Ovary (tissue), 9 donors: Measurements from ENCODE around the gene AKR1B1. TPM values are rescaled to one million over a fixed set of nuclear protein-coding genes. Genes with fewer than 3 reads are reported as not detected.

Experiments
- DNase-seq, 5 donors: peaks; one replicate each; pipeline ENCODE4 v3.0.0-alpha.2; 2019 to 2020
- H3K27ac ChIP-seq, 2 donors: fragments of 200-600 bp; one replicate each; pipeline versions ENCODE4 v1.5.1 to v1.8.0; 2019 to 2022
- H3K27me3 ChIP-seq: fragments of 200-600 bp; one replicate; pipeline ENCODE4 v1.8.0; 2022
- H3K36me3 ChIP-seq: fragments of 200-600 bp; sonication (generic); one replicate; pipeline ENCODE4 v1.5.1; 2019
- H3K4me1 ChIP-seq: one replicate; pipeline ENCODE4 v1.8.1; 2013; ENCODE audit warnings: mild to moderate bottlenecking, moderate library complexity; ENCODE audit not compliant: insufficient read depth
- H3K4me3 ChIP-seq: fragments of 200-600 bp; sonication (generic); one replicate; pipeline ENCODE4 v1.5.1; 2017
- H3K9me3 ChIP-seq, 2 donors: fragments of 200-600 bp in 1 of 2; sonication (generic) in 1 of 2; one replicate each; pipeline versions ENCODE4 v1.5.1 to v1.8.1; 2013 to 2019; ENCODE audit warnings: mild to moderate bottlenecking in 1 of 2, moderate library complexity in 1 of 2
- CTCF ChIP-seq, 3 donors: fragments of 450-650 bp in 2 of 3; fragments of 200-600 bp in 1 of 3; IDR thresholded peaks; one replicate each; pipeline versions ENCODE4 v1.5.1 to v1.8.0; 2016 to 2022; ENCODE audit warnings: antibody characterized with exemption in 3 of 3, mild to moderate bottlenecking in 1 of 3
- EP300 ChIP-seq: sonication (generic); formaldehyde crosslinking; IDR thresholded peaks from one replicate; pipeline ENCODE4 v1.6.1; 2017; ENCODE audit warnings: antibody characterized with exemption
- POLR2A ChIP-seq: fragments of 450-650 bp; IDR thresholded peaks from one replicate; pipeline ENCODE4 v1.6.1; 2017; ENCODE audit warnings: antibody characterized with exemption, mild to moderate bottlenecking, moderate library complexity
- WGBS, 3 donors: extraction: QIAGEN DNeasy Blood & Tissue Kit in 1 of 3; methylation state at CpG; one replicate each; pipeline versions ENCODE4 v1.1.5 to v1.1.7; 2013 to 2017; 5-methylcytosine and 5-hydroxymethylcytosine counted together
- intact Hi-C, 4 donors: fragments of 100-400 bp; cut with DNase I; formaldehyde crosslinking; loops; one replicate each; pipeline versions ENCODE4 v1.11.0 to v1.15.1; 2022 to 2023
- polyA plus RNA-seq, 2 donors: library from polyadenylated mRNA; stranded (reverse); fragments of 200-250 nt in 1 of 2; fragments of 350-450 nt in 1 of 2; fragmentation: Illumina TruSeq in 1 of 2; extraction: RNeasy Lipid Tissue Mini Kit (QIAGEN cat#74804) in 1 of 2; gene quantifications; one replicate each; pipeline ENCODE4 v1.2.3, GENCODE V29; 2013 to 2014
- total RNA-seq, 7 donors: library from RNA; depleted of rRNA in 2 of 7; stranded (reverse); fragments of >200 nt in 2 of 7; fragmentation: NEBNext Ultra II Directional in 3 of 7; extraction: Animal tissue kit (Norgen Biotek cat#: 25700) in 3 of 7; gene quantifications; one replicate each; pipeline versions ENCODE4 v1.1.0 to v1.2.4, GENCODE V29; 2016 to 2023
- donor health status: DM: no; HTN: no; CAD: no; lungs with moderate emphysema.
- donor health status: DM: no; HTN: no; CAD: no.
- donor health status: Bipolar disorder and iron deficiency.
- donor health status: DM: yes; HTN: yes; CAD: no.
- donor health status: DM: no; HTN: no; CAD: no.
- donor health status: DM: yes; HTN: yes; CAD: no.

AKR1B1 gene
- total and polyA plus RNA-seq, 9 donors = 39.3 to 133 (median 80.8) TPM

DNA sequence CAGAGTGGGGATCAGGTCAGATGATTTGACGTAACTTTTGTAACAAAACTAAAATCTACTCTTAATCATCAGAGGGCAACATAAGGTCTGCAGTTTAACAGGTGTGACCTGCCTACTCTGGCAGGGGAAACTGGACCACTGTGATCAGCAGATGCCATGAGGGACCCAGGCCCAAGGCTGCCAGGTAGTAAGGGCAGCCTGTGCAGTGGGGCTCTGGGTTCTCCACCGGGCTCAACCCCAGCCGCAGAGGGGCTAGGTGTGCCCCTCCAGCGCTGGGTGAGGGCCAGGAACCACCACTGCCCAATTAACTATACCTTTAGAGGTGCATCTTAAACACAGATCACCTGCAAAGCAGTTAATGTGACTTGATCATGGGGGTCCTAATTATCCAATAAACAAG, 17.6 kb downstream of the AKR1B1 start:
- no peak overlapping the region for H3K27ac ChIP-seq
- intact Hi-C loops = loop anchor here in 1 of 4 donors (5.0 kb wide), 1 partner anchor 71 kb away; no protein-coding TSS in a partner anchor
- H3K9me3 ChIP-seq = no peaks in the 10 kb centered on the region
- H3K4me1 ChIP-seq = no peaks in the 10 kb centered on the region
- WGBS, 3 donors = 93 to 97% (median 93%) methylated on average over 4 of the region's 4 CpGs
- H3K36me3 ChIP-seq = no peaks in the 10 kb centered on the region
- no peak overlapping the region for H3K4me3 ChIP-seq
- H3K27me3 ChIP-seq = no peaks in the 10 kb centered on the region
- TF ChIP-seq EP300 (no peak), CTCF (IDR thresholded peaks at IDR 0.05) (no peak), POLR2A (no peak)
- no peak for DNase-seq

DNA sequence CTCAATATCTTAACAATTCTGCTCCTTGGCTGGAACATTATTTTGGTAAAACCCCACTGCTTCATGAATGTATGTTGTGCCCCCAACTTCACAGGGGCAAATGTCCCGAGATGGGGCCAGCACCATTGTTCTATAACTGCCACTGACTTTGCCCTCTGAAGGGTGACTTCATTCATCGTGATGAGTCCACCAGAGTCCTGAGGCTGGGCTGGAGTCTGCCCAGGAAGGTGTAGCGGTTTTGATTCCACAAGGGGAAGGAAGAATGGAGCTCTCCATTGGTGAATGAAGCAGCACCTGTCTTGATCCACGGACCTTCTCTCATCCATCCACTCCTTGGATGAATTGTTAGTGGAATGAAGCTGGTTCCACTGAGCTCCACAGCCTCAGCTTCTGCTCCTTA, 18.4 kb downstream of the AKR1B1 start:
- TF ChIP-seq EP300 (no peak), CTCF (IDR thresholded peaks at IDR 0.05) (no peak), POLR2A (no peak)
- intact Hi-C loops = loop anchor here in 1 of 4 donors (5.0 kb wide), 1 partner anchor 72 kb away; no protein-coding TSS in a partner anchor
- no peaks in the 10 kb centered on the region for H3K36me3 ChIP-seq
- H3K4me1 ChIP-seq = no peaks in the 10 kb centered on the region
- no peak overlapping the region for H3K4me3 ChIP-seq
- no peaks in the 10 kb centered on the region for H3K9me3 ChIP-seq
- no peaks in the 10 kb centered on the region for H3K27me3 ChIP-seq
- no peak for DNase-seq
- no peak overlapping the region for H3K27ac ChIP-seq
- 95 to 98% (median 95%) methylated on average over 4 of the region's 4 CpGs for WGBS, 3 donors

GRCh38 chr7:134440067-134440466, 18.8 kb downstream of the AKR1B1 start:
- no peaks in the 10 kb centered on the region for H3K27me3 ChIP-seq
- H3K9me3 ChIP-seq = no peaks in the 10 kb centered on the region
- intact Hi-C loops = loop anchor here in 1 of 4 donors (5.0 kb wide), 1 partner anchor 72 kb away; no protein-coding TSS in a partner anchor
- no peak for DNase-seq
- H3K4me1 ChIP-seq = no peaks in the 10 kb centered on the region
- TF ChIP-seq CTCF (IDR thresholded peaks at IDR 0.05) = no peak
- TF ChIP-seq POLR2A = no peak
- TF ChIP-seq EP300 = no peak
- H3K4me3 ChIP-seq = no peak overlapping the region
- no peaks in the 10 kb centered on the region for H3K36me3 ChIP-seq
- H3K27ac ChIP-seq = no peak overlapping the region
- 89 to 93% (median 92%) methylated on average over 8 of the region's 8 CpGs for WGBS, 3 donors

DNA sequence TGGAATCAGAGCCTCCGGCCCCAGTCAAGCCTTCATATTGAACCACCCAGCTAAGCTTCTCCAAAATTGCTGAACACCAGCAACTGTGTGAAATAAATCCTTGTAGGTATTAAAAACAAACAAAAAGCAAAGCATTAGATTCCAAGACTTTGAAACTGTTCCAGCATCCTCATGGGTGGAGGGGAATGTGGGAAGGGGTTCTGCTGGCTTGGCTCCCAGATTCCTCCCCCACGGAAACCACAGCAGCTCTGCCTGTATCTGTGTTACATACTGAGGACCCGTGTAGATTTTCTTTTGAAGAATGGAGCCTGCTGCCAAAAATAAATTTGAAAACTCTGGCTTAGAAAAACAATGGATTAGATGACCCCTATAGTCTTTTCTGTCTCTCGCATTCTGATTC, 20.0 kb downstream of the AKR1B1 start:
- intact Hi-C loops = loop anchor here in 1 of 4 donors (10.0 kb wide), 1 partner anchor 76 kb away; no protein-coding TSS in a partner anchor

More for the DNA sequence above, 20.0 kb downstream of the AKR1B1 start:
- H3K9me3 ChIP-seq = no peaks in the 10 kb centered on the region
- no peak for TF ChIP-seq CTCF (IDR thresholded peaks at IDR 0.05)
- TF ChIP-seq EP300 = no peak
- 25 to 45% (median 28%) methylated on average over 4 of the region's 4 CpGs for WGBS, 3 donors
- no peaks in the 10 kb centered on the region for H3K36me3 ChIP-seq
- no peak for DNase-seq
- H3K4me1 ChIP-seq = no peaks in the 10 kb centered on the region
- H3K4me3 ChIP-seq = no peak overlapping the region
- no peak overlapping the region for H3K27ac ChIP-seq
- no peaks in the 10 kb centered on the region for H3K27me3 ChIP-seq
